Stimulated activated CD8-positive, alpha-beta memory T cell treated with anti-CD3 and anti-CD28 coated beads, Interleukin-4, amount 100 ng/mL, for 48 hours (primary cell): Measurements from ENCODE around the gene GNAQ.
A peak's percentile ranks its signal among the peaks of the same experiment; 100 is the strongest.
"Not testable (repeated sequence)": the region's sequence is repeated elsewhere in the genome, so short reads cannot be mapped to it uniquely, and the experiment has no call there.

Source experiments
- DNase-seq: peaks from one replicate; pipeline ENCODE4 v3.0.0-alpha.2; 2020

Gene GNAQ

DNA sequence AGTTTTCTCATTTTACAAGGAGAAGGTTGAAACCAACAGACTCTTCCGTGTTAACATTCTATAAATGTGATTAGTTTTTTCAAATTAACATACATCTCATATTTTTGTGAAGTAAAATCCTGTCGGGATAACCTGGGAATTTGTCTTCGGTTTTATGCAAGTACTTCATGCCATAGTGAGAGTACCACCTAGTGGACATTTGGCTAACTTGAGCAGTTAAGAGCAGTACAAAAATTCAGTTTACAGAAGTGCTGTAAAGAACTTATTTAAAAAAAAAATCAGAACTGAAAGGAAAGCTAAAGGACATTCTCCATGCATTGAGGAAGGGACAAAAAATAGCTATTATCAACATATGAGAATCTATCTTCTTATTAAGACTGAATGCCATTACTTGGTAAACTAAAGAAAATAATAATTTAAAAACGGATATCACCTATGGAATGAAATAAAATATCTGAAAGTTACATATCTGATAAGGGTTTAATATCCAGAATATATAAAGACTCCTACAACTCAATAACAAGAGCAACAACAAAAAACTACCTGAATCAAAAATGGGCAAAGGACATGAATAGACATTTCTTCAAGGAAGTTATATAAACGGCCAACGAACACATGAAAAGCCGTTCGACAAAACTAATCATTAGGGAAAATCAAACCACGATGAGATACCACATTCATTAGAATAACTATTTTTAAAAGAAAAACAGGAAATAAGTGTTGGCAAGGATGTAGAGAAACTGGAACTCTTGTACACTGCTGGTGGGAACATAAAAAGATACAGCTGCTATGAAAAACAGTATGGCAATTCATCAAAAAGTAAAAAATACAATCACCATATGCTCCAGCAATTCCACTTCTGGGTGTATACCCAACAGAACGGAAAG, 266.5 kb downstream of the GNAQ start:
- no peak for DNase-seq

DNA sequence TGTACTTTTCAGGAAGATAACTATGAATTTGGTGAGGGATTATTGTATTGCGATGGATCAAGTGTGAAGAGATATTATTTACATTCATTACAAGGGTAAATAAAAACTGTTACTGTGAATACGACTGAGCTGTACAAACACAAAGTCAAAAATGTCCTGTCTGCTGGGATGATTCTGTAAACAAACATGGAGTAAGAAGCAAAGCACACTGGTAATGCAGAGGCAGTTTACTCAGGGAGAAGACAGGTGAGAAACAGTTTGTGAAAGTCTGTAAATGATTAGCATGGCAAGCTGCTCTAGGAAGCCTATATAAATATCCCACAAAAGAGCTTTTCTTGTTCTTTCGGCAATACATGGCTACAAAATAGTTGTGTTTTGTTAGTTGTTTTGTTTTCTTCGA, 268.0 kb downstream of the GNAQ start:
- no peak for DNase-seq

DNA sequence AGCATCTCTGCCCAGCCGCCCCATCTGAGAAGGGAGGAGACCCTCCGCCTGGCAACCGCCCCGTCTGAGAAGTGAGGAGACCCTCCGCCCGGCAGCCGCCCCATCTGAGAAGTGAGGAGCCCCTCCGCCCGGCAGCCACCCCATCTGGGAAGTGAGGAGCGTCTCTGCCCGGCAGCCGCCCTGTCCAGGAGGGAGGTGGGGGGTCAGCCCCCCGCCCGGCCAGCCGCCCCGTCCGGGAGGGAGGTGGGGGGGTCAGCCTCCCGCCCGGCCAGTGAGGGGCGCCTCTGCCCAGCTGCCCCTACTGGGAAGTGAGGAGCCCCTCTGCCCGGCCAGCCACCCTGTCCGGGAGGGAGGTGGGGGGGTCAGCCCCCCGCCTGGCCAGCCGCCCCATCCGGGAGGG, 270.7 kb downstream of the GNAQ start:
- DNase-seq, result not testable (repeated sequence)

DNA sequence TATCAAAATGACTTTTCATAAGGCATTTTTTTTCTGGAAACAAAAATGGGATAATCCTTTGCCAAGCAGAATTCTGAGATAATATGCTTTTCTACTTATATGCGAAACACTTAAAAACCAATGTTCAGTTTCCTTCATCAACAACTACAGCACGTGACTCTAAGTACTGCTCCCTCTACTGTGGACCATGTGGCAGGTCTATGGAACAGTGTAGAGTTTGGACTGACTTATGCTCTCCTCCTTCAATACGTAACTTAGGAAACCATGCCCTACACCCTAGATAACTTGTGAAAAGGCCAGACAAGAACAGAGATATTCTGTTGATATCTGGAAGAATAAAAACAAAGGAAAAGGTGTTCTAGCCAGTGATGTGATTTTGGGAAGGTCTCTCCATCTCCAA, 272.2 kb downstream of the GNAQ start:
- no peak for DNase-seq

DNA sequence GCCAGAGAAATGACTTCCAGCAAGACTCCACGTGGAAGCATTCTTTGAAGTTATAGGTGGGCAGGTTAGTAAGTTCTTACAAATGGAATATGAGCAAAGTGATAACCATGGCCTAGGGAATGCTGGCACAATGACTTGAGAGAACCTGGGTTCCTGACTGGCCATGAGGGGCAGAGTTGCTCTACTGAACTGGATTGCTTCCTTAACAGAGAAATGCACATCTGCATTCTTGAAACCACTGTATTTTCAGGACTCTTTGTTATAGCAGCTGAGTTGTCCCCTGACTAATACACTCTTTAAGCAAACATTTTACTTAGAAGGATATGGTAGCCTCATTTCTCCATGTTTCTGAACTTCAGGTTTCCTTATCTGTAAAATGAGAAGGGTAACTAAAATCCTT, 275.2 kb downstream of the GNAQ start:
- DNase-seq, result no peak

DNA sequence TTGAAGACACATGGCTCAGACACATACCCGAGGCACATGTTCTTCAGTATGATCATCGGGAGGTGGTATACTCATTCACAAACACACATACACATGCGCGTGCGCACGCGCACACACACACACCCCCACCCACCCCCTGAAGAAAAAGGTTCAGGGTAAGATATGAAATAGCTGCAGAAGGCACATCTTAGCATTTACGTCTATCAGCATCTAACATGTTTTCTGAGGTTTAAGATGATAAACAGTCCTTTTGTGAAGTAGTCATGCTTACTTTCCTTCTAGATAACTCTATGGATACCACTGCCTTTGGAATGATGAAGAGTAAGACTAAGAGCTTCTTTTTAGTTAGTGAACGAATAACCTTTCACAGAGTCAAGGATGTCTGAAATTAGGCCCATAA, 278.4 kb downstream of the GNAQ start:
- no peak for DNase-seq

DNA sequence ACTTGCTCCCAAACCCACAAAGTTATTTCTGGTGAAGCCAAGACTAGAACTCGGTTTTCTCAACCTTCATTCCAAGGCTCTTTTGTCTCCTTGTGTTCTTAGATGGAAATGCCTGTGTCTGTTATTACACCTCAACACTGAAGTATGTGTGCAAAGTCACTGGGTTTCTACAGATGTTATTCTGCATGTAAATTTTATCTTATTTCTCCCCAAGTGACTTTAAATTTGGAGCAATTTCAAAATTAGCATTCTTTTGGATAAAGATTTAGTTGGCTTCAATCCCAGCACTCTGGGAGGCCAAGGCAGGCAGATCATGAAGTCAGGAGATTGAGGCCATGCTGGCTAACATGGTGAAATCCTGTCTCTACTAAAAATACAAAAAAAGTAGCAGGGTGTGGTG, 279.1 kb downstream of the GNAQ start:
- no peak for DNase-seq

DNA sequence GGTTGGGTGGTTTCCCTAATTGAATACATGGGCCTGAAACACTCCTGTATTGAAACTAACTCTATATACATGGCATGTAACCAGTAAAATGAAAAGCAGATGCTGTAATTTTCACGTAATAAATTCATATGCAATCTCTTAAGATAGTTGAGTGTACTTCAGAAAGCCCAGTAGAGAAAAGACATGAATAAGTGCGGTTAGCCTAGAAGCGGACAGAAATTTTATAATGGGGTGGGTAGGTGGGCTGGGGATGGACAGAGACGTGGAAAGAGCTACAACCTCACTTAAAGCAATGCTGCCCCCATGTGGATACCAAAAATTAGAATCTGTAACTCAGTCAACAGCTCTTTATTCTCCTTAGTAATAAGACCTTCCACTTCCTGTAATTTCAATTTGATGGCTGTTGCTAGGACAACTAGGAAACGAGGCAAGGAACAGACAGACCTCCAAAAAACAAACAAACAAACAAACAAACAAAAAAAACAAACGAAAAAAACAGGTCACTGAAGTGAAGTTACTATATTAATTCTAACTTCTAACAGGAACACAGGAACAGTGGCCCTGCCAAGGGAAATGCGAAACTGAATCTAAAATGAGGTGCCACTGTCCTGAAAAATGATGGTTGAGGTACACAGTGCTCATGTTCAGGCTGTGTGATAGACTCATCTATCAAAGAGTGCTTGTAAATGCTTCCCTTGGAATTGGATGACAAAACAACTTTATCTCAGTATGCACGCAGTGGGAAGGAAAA, 280.1 kb downstream of the GNAQ start:
- DNase-seq, result no peak

DNA sequence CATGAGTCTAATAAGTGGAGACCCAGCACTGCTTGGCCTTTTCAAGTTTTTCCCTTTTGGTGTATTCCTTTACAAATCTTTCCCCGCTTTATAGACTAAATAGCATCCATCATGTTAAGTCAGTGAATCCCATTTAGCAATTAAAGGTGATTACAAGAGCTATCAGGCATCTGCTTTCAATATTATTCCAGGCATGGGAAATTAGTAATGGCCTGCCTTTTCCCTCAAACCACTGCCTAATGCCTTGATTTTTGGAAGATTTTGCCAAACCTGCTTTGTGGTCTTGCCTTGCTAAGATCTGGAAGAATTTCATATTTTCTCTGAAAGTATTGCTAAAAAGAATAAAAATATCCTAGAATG, 280.6 kb downstream of the GNAQ start:
- no peak for DNase-seq

DNA sequence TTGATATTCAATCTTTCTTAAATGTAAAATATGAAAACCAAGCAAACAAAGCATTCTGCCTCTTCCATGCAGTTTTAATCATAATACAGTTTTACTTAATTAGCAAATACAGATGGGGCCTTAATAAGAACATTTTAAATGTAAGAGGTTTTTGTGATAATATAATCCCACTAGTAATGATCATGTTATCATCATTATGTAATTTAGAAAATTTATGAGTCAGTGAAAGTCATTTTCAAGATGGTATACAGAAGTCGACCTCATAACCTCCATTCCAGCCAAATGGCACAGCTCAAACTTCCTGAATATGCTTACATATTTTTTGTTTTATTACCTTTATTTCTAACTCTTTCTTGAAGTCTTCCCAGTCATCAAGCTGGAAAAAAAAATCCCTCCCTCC, 281.3 kb downstream of the GNAQ start:
- DNase-seq, result no peak

DNA sequence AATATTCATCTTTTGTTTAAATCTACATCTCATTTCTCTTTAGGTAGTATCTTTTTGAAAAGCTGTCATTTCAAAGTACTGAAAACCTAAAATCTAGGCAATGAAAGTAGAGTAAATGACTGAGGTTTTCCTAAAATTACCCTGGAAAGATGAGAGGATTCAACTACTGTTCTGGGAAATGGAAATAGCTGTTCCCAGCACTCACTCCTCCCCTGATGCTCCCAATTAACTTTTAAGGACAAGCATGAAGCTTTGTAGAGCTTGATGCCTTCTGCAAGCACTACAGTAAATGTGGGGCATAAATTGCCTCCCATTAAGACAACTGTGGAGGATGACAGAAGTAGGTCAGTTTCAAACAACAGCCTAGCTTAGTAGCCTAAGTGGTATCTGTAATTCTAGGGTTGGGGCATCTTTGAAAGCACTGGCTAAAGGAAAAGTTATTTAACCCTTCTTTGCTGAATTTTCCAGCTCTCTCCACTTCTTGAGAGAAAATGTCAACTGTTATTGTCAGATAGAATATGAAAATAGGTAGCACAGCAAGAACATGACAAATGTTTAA, 283.3 kb downstream of the GNAQ start:
- no peak for DNase-seq

DNA sequence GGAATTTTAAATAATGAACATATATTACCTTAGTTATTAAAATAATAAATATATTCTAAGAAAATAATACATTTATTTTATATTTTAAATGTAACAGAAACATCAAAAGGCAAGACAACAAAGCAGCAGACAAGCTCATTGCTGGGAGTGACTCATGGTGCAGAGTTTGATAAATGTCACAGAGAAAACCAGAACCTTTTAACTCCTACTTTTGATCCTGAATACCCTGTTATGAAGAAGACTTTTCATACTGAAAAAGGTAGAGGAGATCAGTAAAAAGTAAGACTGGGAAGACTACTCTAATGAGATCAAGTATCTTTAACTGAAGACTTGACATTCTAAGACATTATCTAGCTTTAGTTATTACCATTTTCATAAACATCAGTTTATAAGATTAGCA, 284.4 kb downstream of the GNAQ start:
- DNase-seq, result no peak

DNA sequence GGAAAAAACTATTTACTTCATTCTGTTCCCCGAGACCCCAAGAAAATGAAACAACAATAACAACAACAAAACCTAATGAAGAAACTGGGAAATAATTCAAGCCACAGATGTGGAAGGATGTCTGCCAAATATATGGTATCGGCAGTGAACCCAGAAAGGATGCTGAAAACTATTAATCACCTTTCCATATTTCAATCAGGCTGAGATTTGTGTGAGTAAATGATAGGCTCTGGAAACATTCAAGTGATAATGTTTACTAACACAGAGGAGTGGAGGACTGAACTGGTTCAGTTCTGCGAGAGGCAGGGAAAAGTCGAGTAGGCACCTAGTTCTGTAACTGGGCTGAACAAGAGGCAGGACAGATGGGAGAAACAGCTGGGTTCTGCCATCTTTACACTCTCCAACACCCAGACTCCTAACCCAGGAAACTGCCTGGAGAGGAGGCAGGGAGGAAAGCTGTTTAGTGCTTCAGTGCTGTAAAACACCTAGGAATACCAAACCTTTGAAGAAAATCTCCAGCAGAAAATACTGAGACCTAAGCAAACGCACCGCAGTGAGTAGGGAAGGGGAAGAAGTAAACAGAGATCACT, 286.7 kb downstream of the GNAQ start:
- DNase-seq, result no peak

DNA sequence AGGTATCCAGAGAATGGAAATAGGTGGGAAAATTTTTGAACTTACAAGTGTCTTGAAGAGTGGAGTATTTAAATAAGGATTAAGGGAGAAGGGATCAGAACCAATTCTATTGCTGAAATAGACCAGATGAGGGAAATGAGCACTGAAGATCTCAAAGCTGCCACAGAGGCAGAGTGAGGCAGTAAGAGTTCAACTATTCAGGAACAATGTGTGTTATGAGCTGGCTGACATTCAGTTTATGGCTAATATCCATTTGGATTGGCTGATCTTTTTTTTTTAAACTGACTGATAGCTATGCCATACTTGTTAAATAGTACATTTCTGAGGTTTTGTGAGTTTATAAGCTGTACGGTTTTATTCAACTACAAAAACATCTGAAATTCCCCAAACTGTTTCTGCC, 288.2 kb downstream of the GNAQ start:
- no peak for DNase-seq

DNA sequence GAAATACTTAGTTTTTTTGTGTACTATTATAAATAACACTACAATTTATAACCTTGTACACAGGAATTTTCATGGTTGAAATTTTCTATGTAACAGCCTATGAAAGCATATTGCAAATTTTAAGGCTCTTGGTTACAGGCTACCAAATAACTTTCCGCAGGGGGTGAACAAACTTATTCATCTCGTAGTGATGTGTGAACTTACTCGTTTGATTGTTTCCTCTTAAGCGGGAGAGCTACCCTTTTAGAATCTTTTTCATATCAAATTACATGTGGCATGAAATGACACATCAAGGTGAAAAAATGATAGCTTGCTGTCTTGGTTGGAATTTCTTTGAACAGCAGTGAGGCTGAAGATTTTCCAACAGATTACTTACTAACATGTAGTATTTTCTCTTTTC, 292.7 kb downstream of the GNAQ start:
- no peak for DNase-seq

DNA sequence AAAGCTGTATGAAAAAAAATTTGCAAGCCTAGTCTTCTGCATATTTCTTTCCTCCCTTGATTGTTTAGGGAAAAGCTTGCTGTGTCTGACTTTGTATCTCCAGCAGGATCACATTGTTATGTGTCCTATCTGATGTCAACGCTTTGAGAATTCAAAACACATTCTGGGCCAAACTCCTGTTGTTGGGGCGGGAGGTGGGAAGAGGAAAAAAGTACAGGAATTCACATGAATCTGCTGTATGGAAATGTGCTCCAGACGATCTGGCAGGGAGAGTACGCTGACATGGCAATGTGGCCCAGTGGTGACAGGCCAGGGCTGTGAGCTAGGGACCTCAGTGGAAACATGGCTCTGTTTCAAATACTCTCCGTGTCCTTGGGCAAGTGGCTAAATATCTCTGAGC, 296.1 kb downstream of the GNAQ start:
- DNase-seq, result no peak

DNA sequence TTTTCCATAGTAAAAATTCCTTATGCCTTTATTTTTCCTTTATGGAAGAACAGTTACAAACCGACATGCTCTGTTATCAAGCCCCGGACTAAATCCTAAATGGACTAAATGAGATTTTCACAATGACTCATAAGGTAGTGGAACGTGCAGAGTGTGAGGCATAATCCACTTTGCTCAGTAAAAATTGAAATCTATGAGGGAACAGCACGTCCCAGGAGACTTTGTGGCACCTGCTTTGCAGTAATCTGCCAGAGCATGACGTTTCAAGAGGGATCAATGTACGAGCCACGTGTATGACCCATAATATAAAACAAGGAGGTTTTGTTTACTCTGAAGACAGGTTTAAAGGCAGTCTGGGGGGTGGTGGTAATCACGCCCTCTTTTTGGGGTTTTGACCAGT, 299.7 kb downstream of the GNAQ start:
- DNase-seq, result no peak

DNA sequence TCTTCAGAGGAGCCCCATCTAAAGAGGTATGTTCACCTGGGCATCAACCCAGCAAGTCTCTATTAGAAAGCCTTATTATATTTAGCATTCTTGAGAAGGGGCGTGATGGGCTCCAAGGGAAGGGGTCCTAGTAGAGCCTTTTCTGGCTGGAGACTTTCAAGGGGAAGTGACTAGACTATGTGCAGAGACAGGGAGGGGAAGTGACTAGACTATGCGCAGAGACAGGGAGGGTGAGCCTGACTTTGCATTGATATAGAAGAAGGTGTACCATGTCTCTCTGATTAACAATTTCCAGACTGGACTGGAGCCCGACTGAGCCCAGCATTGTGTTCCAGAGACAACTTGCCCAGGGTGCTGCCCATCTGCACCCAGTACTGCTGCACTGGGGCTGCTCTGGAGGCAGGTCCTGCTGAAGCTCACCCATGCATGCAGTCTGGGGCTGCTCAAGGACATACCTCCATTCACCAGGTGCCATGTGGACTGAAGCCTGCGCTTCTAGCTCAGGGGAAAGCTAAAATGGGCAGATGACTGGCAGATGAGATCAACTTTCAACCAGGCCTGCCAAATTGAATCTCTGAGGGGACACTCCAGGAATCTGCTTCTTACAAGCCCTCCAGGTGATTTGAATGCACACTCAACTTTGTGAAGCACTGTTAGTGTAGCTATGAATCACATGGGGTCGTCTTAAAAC, 300.5 kb downstream of the GNAQ start:
- DNase-seq, result no peak

DNA sequence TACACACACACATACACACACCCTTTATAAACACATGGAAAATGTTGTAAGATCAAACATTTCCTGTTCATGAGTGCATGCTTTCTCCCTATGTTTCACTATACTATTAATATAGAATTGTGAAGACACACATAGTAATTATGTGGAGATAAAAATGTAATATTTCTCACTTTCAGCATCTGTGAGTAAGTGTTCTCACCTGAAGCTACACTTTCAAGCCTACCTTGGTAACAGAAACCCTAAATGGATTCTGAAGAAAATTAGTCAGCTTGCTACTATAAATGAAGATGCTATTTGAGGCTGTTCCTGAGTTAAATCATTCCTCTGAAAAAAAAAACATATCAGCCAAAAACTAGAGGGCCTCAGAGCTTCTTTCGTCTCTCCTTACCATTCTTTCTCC, 302.4 kb downstream of the GNAQ start:
- DNase-seq, result no peak

DNA sequence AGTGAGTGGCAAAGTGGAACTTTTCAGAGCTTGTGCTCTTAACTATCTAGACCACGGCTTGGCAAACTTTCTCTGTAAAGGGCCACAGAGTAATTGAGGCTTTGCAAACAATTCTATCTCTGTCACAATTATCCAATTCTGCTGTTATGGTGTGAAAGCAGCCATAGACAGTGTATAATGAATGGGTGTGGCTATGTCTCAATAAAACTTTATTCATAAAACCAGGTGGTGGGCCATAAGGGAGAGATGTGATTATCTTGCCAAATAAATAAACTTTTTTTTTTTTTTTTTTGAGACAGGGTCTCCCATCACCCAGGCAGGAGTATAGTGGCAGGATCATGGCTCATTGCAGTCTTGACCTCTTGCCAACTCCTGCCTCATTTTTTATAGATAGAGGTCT, 304.8 kb downstream of the GNAQ start:
- no peak for DNase-seq

DNA sequence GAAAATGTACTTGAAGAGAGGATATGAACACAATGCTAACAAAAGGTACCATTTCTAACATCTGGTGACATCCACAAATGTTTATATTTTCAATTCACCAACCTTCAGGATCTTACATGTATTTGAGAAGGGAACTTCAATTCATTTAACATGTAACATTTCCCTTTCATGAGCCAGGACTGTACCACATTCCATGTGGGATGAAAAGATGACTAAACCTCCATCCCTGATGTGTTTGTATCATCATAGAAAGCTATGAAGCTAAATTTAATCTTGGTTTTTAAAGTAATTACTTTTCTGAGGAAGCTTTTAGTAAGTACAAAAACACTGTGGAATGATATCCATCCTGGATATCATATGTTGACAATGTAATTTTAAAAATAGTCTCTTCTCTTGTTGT, 305.3 kb downstream of the GNAQ start:
- DNase-seq, result no peak

DNA sequence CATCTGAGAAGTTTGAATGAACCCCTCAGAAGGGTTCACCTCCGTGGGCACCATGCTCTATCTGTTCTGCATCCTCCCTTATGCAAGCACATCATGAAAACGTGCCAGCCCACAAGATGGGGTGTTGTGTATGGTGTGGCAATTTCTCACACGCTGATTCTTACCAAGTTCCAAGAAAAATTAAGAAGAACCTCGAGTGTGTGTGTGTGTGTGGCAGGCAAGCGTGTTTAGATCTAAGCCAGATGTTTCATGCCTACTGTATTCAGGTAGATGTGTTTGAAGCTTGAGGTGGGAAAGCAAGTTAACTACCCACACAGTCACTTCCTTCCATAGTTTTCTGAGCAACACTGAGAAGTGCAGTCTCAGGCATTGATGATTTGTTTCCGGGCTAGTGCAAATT, 305.8 kb downstream of the GNAQ start:
- peak; percentile 42 for DNase-seq

DNA sequence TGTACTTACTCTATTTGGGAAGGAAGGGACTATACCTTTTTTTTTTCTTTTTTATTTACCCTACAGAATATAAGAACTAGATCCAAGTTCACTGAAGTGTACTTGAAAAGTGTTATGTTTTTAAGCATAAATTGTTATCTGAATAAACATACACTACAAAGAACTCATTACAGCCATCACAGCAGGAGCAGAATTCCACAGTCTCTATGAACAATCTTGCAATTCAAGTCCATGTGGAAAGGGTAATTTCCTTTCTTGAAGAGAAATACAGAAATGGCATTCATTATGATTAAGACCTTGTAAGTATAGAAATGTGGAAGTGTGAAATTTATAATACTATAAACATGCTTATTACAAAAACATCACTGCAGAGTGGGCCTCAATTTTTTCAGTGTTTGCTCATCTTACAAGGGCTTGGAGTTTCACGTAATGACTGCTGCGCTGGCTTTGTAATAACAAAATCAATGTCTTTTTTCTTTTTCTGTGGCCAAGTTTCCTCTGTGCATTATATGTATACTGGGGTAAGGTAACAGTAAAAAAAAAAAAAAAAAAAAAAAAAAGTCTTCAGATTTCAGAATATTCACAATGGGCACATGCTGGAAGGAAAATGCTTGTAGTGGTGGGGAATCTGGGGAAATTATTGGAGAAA, 306.4 kb downstream of the GNAQ start:
- DNase-seq, result no peak
